T-helper 2 cell treated with Interferon-gamma antibody and Interleukin-4, amounts not matched to agents 100 ng/mL and 5 ng/mL, for 36 hours (primary cell): ENCODE results near the gene PDGFD. TPM values are rescaled to one million over a fixed set of nuclear protein-coding genes. Genes with fewer than 3 reads are reported as not detected.

ENCODE experiments used
- intact Hi-C: fragments of 100-400 bp; cut with micrococcal nuclease; formaldehyde crosslinking; loops from one replicate; pipeline ENCODE4 v1.15.1; 2023
- total RNA-seq: library from RNA; stranded (reverse); gene quantifications from 2 replicates; pipeline ENCODE4 v1.2.3, GENCODE V29; 2022

PDGFD gene
- total RNA-seq, 1 donor from 2014 or later, result not detected

DNA sequence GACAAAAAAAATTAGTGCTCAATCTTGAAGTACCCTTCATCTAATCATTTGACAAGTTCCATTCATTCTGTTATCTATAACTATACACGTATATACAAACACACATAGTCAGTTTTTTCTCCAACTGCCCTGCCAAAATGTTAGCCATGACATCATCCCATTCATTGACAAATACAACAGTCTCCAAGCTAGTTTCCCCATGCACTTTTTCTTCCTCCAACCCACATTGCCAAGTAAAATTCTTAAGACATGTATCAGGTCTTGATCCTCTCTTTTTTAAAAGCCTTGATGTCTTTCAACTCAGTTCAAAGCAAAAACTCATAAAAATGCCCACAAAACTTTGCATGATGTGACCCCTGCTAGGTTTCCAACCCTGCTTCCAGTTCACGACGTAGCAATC is 69.4 kb downstream of the PDGFD start:
- intact Hi-C loops, result no loop called here

- intact Hi-C loops, result no loop called here
Observed at GRCh38 chr11:104093426-104094280, 70.3 kb downstream of the PDGFD start.

DNA sequence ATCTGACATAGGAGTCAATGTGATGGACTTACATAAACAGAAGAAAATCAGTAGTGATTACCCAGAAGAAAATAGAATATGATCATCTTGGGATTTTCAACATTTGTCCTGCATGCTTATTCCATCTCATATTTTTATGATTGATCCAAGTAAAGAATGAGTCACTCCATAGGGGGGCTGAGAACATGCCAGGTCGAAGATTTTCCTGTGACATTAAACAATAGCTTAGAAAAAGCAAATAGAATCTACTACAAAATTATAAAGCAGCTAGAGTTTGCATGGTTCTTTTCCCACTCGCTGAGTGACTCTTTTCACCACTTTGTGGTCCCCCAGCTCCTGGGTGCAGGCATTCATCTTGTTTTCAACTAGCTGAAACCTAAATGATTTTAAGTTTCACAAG is 71.2 kb downstream of the PDGFD start:
- intact Hi-C loops, result no loop called here

GRCh38 chr11:104091281-104092096 is 72.5 kb downstream of the PDGFD start:
- intact Hi-C loops, result no loop called here

DNA sequence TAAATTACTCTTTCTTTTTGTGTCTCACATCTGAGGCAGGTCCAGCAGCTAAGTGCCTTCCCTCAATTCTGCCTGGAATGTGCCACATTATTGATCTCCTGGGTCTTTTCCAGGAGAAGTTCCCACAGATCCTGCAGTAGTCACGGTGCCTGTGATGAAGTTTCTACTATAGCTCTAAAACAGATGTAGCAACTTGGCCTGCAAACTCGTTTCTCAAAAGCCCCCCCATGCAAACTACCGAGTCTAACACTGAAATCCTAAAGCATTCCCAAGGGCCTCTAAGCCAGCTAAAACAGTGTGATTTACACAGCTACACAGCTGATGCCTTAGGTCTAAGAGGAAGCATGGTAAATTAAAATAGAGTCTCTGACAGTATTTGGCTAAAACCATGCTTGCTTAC is 73.2 kb downstream of the PDGFD start:
- intact Hi-C loops, result no loop called here

- intact Hi-C loops, result no loop called here
Observed at GRCh38 chr11:104089481-104089880, 74.5 kb downstream of the PDGFD start.

GRCh38 chr11:104086621-104087020 is 77.3 kb downstream of the PDGFD start:
- intact Hi-C loops, result no loop called here

- intact Hi-C loops, result no loop called here
Observed at GRCh38 chr11:104078995-104079394, 85.0 kb downstream of the PDGFD start.

GRCh38 chr11:104078245-104078644 is 85.7 kb downstream of the PDGFD start:
- intact Hi-C loops, result no loop called here

DNA sequence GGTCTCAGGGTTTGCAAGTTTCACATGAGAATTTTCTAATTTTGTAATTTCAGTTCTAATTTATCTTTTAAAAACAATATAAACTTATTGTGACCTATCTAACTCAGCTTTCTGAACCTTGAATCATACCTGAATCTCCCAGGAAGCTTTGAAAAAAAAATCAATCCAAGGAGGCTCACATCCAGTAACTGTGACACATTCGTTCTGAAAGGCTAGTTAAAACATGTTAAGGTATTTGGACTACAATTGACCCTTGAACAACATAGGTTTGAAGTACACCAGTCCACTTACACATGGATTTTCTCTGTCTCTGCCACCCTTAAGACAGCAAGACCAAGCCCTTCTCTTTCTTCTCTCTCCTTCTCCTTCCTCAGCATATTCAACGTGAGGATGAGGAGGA is 87.5 kb downstream of the PDGFD start:
- intact Hi-C loops, result no loop called here

- intact Hi-C loops, result no loop called here
Observed at GRCh38 chr11:104075706-104076105, 88.2 kb downstream of the PDGFD start.

- intact Hi-C loops, result no loop called here
Observed at GRCh38 chr11:104075091-104075490, 88.9 kb downstream of the PDGFD start.

DNA sequence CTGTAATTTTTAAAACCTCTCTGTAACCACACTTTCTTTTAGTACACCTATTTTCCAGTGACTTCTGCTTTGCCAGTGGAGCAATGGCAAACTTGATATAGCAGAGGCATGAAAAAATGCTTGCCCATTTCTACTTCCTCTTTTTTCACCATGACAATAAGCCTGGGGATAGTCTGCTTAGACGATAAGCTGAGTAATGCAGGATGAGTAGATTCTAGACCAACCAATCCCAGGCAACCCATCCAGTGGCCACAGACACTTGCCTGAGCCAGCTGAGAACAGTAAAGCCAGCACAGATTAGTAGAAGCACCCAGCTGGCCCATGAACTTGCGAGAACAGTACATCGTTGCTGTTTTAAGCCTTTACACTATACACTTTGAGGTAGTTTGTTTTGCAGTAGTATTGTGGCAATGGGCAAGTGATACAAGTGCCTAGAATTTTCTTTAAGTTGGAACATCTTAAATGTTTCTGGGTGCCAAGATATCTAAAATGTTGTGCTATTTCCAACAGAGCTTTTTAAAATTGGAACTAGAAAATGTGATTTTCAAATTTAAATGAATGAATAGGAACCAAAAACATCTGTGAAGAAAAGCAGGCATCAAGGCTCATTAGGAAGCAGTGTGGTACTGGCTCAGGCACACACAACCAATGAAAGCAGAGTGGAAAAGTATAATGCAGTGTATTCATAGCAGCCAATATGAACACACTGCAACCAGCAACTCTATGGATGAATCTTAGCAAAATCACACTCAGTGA is 89.8 kb downstream of the PDGFD start:
- intact Hi-C loops, result no loop called here

- intact Hi-C loops, result no loop called here
Observed at GRCh38 chr11:104067534-104067933, 96.4 kb downstream of the PDGFD start.

DNA sequence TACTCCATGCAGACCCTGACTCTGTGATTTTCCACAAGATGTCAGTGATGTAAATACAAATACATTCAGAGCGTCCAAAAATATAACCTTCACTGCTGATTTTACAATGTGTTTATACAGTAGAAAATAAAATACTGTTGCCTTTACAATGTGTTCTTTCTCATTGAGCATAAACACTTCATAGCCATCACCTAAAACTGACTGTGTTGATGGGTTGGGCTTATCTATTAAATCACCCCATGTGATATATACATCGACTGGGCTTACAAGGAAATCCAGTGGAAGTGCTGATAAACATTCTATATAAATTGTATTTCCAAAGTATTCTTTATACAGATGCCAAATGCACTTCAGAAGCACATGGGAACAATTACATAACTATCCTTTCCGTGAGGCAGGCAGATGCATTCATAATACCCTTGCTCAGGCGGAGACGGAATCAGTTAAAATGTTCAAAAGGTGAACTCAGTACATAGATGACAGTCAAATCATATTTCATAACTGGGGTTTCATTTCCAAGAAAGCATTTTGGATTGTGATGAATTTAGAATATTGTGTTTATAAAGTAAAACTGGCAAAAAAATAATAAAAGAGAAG is 99.8 kb downstream of the PDGFD start:
- intact Hi-C loops, result no loop called here

DNA sequence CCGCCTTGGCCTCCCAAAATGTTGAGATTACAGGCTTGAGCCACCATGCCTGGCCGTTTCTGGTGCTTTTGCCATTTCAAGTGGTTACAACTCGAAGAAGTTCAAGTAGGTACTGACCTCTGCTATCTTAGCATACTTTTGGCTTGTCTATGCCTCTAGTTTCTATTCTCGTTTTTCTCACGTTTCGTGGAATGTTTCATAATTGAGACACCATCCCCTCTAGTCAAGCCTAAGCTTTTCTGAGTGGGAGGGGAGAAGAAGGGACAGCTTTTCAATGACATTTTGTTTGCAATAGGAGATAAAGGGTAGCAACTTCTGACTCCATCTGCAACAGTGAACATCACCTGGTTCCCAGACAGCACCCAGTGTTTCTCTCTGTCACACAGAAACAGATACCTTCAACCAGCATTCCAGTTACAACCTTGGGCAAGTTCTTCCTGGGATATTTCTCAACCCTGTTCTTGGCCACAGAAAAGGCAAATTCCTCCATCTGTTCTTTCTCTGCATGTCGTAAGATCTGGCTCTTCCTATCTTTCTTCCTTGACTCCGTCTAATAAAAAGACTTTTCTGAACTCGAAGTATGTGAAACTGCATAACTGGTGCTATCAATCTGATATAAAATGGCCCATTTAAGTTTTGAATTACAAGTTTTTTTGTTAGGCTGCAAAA is 102.0 kb downstream of the PDGFD start:
- intact Hi-C loops, result no loop called here

DNA sequence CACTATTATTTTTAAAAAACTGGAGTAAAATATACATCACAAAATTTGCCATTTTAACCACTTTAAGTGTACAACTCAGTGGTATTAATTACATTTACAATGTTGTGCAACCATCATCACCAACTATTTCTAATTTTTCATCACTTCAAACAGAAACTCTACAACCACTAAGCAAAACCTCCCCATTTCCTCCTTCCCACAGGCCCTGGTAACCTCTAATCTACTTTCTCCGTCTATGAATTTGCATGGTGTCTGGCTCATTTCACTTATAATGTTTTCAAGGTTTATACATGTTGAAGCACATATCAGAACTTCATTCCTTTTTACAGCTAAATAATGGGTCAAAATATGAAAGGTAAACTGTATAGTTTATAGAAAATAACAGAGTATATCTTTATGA is 103.1 kb downstream of the PDGFD start:
- intact Hi-C loops, result no loop called here

GRCh38 chr11:104060004-104060794 is 103.7 kb downstream of the PDGFD start:
- intact Hi-C loops, result no loop called here

- intact Hi-C loops, result no loop called here
Observed at GRCh38 chr11:104058680-104059079, 105.3 kb downstream of the PDGFD start.

DNA sequence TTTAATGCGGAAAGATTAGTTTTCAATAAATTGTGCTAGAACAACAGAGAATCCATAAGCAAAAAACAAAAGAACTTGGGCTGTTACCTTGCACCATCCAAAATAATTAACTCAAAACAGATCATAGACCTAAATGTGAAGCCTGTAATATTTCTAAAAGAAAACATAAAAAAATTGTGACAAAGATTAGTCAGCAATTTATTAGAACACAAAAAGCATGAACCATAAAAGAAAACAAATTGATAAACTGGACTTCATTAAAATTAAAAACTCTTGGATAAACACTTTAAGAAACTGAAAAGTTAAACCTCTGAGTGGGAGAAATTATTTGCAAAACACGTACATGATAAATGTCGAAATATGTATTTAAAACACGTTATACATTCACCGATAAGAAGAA is 106.0 kb downstream of the PDGFD start:
- intact Hi-C loops, result no loop called here
